Measurements from ENCODE around the gene PKDREJ. TPM values are rescaled to one million over a fixed set of nuclear protein-coding genes. Genes with fewer than 3 reads are reported as not detected.

Gene PKDREJ
- total RNA-seq, 2 experiments from 2014 or later = not detected

- ChIA-PET CTCF (no interaction called here), POLR2A (interaction anchor here (0.5 kb wide), 1 partner anchor 41 kb away, joined by 3 read pairs; no protein-coding TSS in a partner anchor)
- Mint-ChIP-seq H3K27ac (no peak overlapping the region), H3K9me3 (ENCODE audit: insufficient read depth) (no peaks in the 10 kb centered on the region), H3K27me3 (ENCODE audit: low read depth) (no peaks in the 10 kb centered on the region), H3K36me3 (ENCODE audit: low read depth) (peaks cover 16% of the 10 kb centered on the region), H3K4me1 (ENCODE audit: low read depth) (no peaks in the 10 kb centered on the region), H3K4me3 (no peak overlapping the region)
- DNase-seq = no peak
- no peak for ATAC-seq
These were observed 33.4 kb downstream of the PKDREJ start for GRCh38 chr22:46229701-46230100.

- CTCF ChIA-PET = no interaction called here
- POLR2A ChIA-PET = no interaction called here
- Mint-ChIP-seq H3K36me3 (ENCODE audit: low read depth) (peaks cover 17% of the 10 kb centered on the region), H3K27ac (no peak overlapping the region), H3K4me1 (ENCODE audit: low read depth) (no peaks in the 10 kb centered on the region), H3K27me3 (ENCODE audit: low read depth) (no peaks in the 10 kb centered on the region), H3K9me3 (ENCODE audit: insufficient read depth) (no peaks in the 10 kb centered on the region), H3K4me3 (no peak overlapping the region)
- ATAC-seq (no peak), DNase-seq (no peak)
These were observed 36.6 kb downstream of the PKDREJ start for GRCh38 chr22:46226577-46226976.

- H3K9me3 Mint-ChIP-seq (ENCODE audit: insufficient read depth) = no peaks in the 10 kb centered on the region
- peaks cover 3% of the 10 kb centered on the region for H3K4me1 Mint-ChIP-seq (ENCODE audit: low read depth)
- no peaks in the 10 kb centered on the region for H3K27me3 Mint-ChIP-seq (ENCODE audit: low read depth)
- H3K27ac Mint-ChIP-seq = no peak overlapping the region
- peaks cover 23% of the 10 kb centered on the region for H3K36me3 Mint-ChIP-seq (ENCODE audit: low read depth)
- ATAC-seq (no peak), DNase-seq (no peak)
- CTCF ChIA-PET = no interaction called here
- H3K4me3 Mint-ChIP-seq = no peak overlapping the region
- POLR2A ChIA-PET = no interaction called here
These were observed 37.5 kb downstream of the PKDREJ start for GRCh38 chr22:46225631-46226030.

GRCh38 chr22:46224898-46225290 lies 38.2 kb downstream of the PKDREJ start:
- H3K27ac Mint-ChIP-seq = no peak overlapping the region

GRCh38 chr22:46224044-46224897 lies 38.9 kb downstream of the PKDREJ start:
- Mint-ChIP-seq H3K36me3 (ENCODE audit: low read depth) (peaks cover 34% of the 10 kb centered on the region), H3K27me3 (ENCODE audit: low read depth) (no peaks in the 10 kb centered on the region), H3K9me3 (ENCODE audit: insufficient read depth) (no peaks in the 10 kb centered on the region), H3K27ac (no peak overlapping the region), H3K4me3 (no peak overlapping the region), H3K4me1 (ENCODE audit: low read depth) (peaks cover 10% of the 10 kb centered on the region)
- DNase-seq (no peak), ATAC-seq (no peak)
- CTCF ChIA-PET = no interaction called here
- POLR2A ChIA-PET = no interaction called here

More at GRCh38 chr22:46224898-46225290, 38.2 kb downstream of the PKDREJ start:
- ChIA-PET CTCF (no interaction called here), POLR2A (no interaction called here)
- ATAC-seq (no peak), DNase-seq (no peak)
- H3K9me3 Mint-ChIP-seq (ENCODE audit: insufficient read depth) = no peaks in the 10 kb centered on the region
- H3K36me3 Mint-ChIP-seq (ENCODE audit: low read depth) = peaks cover 28% of the 10 kb centered on the region
- H3K4me3 Mint-ChIP-seq = no peak overlapping the region
- H3K27me3 Mint-ChIP-seq (ENCODE audit: low read depth) = no peaks in the 10 kb centered on the region
- H3K4me1 Mint-ChIP-seq (ENCODE audit: low read depth) = peaks cover 4% of the 10 kb centered on the region

- Mint-ChIP-seq H3K36me3 (ENCODE audit: low read depth) (peaks cover 47% of the 10 kb centered on the region), H3K27ac (no peak overlapping the region), H3K9me3 (ENCODE audit: insufficient read depth) (no peaks in the 10 kb centered on the region), H3K4me1 (ENCODE audit: low read depth) (peaks cover 12% of the 10 kb centered on the region), H3K27me3 (ENCODE audit: low read depth) (no peaks in the 10 kb centered on the region), H3K4me3 (no peak overlapping the region)
- POLR2A ChIA-PET = no interaction called here
- ATAC-seq = no peak
- no peak for DNase-seq
- CTCF ChIA-PET = no interaction called here
These were observed 42.2 kb downstream of the PKDREJ start for GRCh38 chr22:46220921-46221320.

- DNase-seq (peak; percentile 33), ATAC-seq (no peak)
- Mint-ChIP-seq H3K27me3 (ENCODE audit: low read depth) (no peaks in the 10 kb centered on the region), H3K27ac (peak overlapping the region; percentile 77), H3K36me3 (ENCODE audit: low read depth) (peaks cover 43% of the 10 kb centered on the region), H3K9me3 (ENCODE audit: insufficient read depth) (no peaks in the 10 kb centered on the region), H3K4me3 (no peak overlapping the region), H3K4me1 (ENCODE audit: low read depth) (peaks cover 12% of the 10 kb centered on the region)
- ChIA-PET POLR2A (no interaction called here), CTCF (interaction anchor here (0.6 kb wide), 1 partner anchor 515 kb away, joined by 3 read pairs; no protein-coding TSS in a partner anchor)
These were observed 43.5 kb downstream of the PKDREJ start for GRCh38 chr22:46219636-46220035.

- ChIA-PET POLR2A (no interaction called here), CTCF (no interaction called here)
- peaks cover 59% of the 10 kb centered on the region for H3K36me3 Mint-ChIP-seq (ENCODE audit: low read depth)
- no peaks in the 10 kb centered on the region for H3K27me3 Mint-ChIP-seq (ENCODE audit: low read depth)
- no peak for ATAC-seq
- H3K27ac Mint-ChIP-seq = no peak overlapping the region
- no peak overlapping the region for H3K4me3 Mint-ChIP-seq
- peaks cover 9% of the 10 kb centered on the region for H3K4me1 Mint-ChIP-seq (ENCODE audit: low read depth)
- H3K9me3 Mint-ChIP-seq (ENCODE audit: insufficient read depth) = no peaks in the 10 kb centered on the region
- no peak for DNase-seq
These were observed 48.5 kb downstream of the PKDREJ start for GRCh38 chr22:46214616-46215015.

- ChIA-PET POLR2A (no interaction called here), CTCF (no interaction called here)
- no peak for DNase-seq
- Mint-ChIP-seq H3K4me3 (no peak overlapping the region), H3K27me3 (ENCODE audit: low read depth) (no peaks in the 10 kb centered on the region), H3K9me3 (ENCODE audit: insufficient read depth) (peaks cover 4% of the 10 kb centered on the region), H3K36me3 (ENCODE audit: low read depth) (peaks cover 59% of the 10 kb centered on the region), H3K4me1 (ENCODE audit: low read depth) (peaks cover 5% of the 10 kb centered on the region), H3K27ac (no peak overlapping the region)
- ATAC-seq = no peak
These were observed 49.0 kb downstream of the PKDREJ start for GRCh38 chr22:46214149-46214548.

- CTCF ChIA-PET = no interaction called here
- peaks cover 13% of the 10 kb centered on the region for H3K9me3 Mint-ChIP-seq (ENCODE audit: insufficient read depth)
- POLR2A ChIA-PET = no interaction called here
- no peak overlapping the region for H3K27ac Mint-ChIP-seq
- ATAC-seq (no peak), DNase-seq (no peak)
- H3K27me3 Mint-ChIP-seq (ENCODE audit: low read depth) = no peaks in the 10 kb centered on the region
- H3K4me1 Mint-ChIP-seq (ENCODE audit: low read depth) = peaks cover 4% of the 10 kb centered on the region
- H3K4me3 Mint-ChIP-seq = no peak overlapping the region
- peaks cover 65% of the 10 kb centered on the region for H3K36me3 Mint-ChIP-seq (ENCODE audit: low read depth)
These were observed 50.1 kb downstream of the PKDREJ start for GRCh38 chr22:46213052-46213451.

GRCh38 chr22:46212195-46212594 lies 50.9 kb downstream of the PKDREJ start:
- no peak overlapping the region for H3K27ac Mint-ChIP-seq
- H3K4me3 Mint-ChIP-seq = no peak overlapping the region
- ATAC-seq = no peak
- peaks cover 64% of the 10 kb centered on the region for H3K36me3 Mint-ChIP-seq (ENCODE audit: low read depth)
- POLR2A ChIA-PET = no interaction called here
- CTCF ChIA-PET = no interaction called here
- H3K4me1 Mint-ChIP-seq (ENCODE audit: low read depth) = peaks cover 4% of the 10 kb centered on the region
- DNase-seq = no peak
- H3K27me3 Mint-ChIP-seq (ENCODE audit: low read depth) = no peaks in the 10 kb centered on the region
- peaks cover 13% of the 10 kb centered on the region for H3K9me3 Mint-ChIP-seq (ENCODE audit: insufficient read depth)

- DNase-seq (no peak), ATAC-seq (no peak)
- Mint-ChIP-seq H3K4me1 (ENCODE audit: low read depth) (peaks cover 4% of the 10 kb centered on the region), H3K27me3 (ENCODE audit: low read depth) (no peaks in the 10 kb centered on the region), H3K9me3 (ENCODE audit: insufficient read depth) (peaks cover 13% of the 10 kb centered on the region), H3K36me3 (ENCODE audit: low read depth) (peaks cover 60% of the 10 kb centered on the region), H3K27ac (no peak overlapping the region), H3K4me3 (no peak overlapping the region)
- POLR2A ChIA-PET = interaction anchor here (0.7 kb wide), 1 partner anchor 11 kb away, joined by 3 read pairs; no protein-coding TSS in a partner anchor
- CTCF ChIA-PET = no interaction called here
These were observed 53.9 kb downstream of the PKDREJ start for GRCh38 chr22:46209262-46209661.
